Neuronal stem cell (in vitro differentiated cells): ENCODE results near the gene CHCHD3.

Experiments used
- DNase-seq: peaks from one replicate; pipeline ENCODE4 v3.0.0-alpha.2; 2013; ENCODE audit warnings: low spot score
- H2AFZ ChIP-seq: one replicate; pipeline ENCODE4 v1.6.1; 2013; ENCODE audit warnings: mild to moderate bottlenecking, low read length, inconsistent platforms
- H2AK5ac ChIP-seq: 2 replicates; pipeline ENCODE4 v1.6.1; 2013; ENCODE audit warnings: low read depth, mild to moderate bottlenecking, inconsistent platforms, low read length, moderate library complexity, mixed read lengths
- H2BK120ac ChIP-seq: 2 replicates; pipeline ENCODE4 v1.6.1; 2013; ENCODE audit warnings: low read depth, mild to moderate bottlenecking, inconsistent platforms, low read length, moderate library complexity, mixed read lengths
- H2BK12ac ChIP-seq: one replicate; pipeline ENCODE4 v1.6.1; 2013; ENCODE audit warnings: low read length, inconsistent platforms
- H2BK15ac ChIP-seq: 2 replicates; pipeline ENCODE4 v1.6.1; 2013; ENCODE audit warnings: mild to moderate bottlenecking, low read length, inconsistent platforms, mixed read lengths
- H2BK5ac ChIP-seq: one replicate; pipeline ENCODE4 v1.6.1; 2013; ENCODE audit warnings: inconsistent platforms, mild to moderate bottlenecking, low read length, moderate library complexity
- H3K14ac ChIP-seq: one replicate; pipeline ENCODE4 v1.6.1; 2013; ENCODE audit warnings: low read length, inconsistent platforms
- H3K18ac ChIP-seq: 2 replicates; pipeline ENCODE4 v1.6.1; 2013; ENCODE audit warnings: low read length, inconsistent platforms
- H3K23ac ChIP-seq: 2 replicates; pipeline ENCODE4 v1.6.1; 2013; ENCODE audit warnings: low read depth, mild to moderate bottlenecking, mixed read lengths, low read length, inconsistent platforms; ENCODE audit not compliant: poor library complexity
- H3K27ac ChIP-seq: replicated peaks from 3 replicates; pipeline ENCODE4 v1.5.1; 2013; ENCODE audit warnings: low read length, inconsistent platforms
- H3K27me3 ChIP-seq, 3 experiments: 2 replicates each; pipeline ENCODE4 v1.6.1; 2013; ENCODE audit warnings: low read length in 3 of 3, mild to moderate bottlenecking in 2 of 3, inconsistent platforms in 1 of 3, low read depth in 1 of 3, mixed read lengths in 1 of 3, moderate library complexity in 1 of 3; ENCODE audit not compliant: control insufficient read depth in 3 of 3, insufficient read depth in 3 of 3
- H3K36me3 ChIP-seq, 2 donors: replicated peaks in 1 of 2; 2 replicates each; pipeline ENCODE4 v1.6.1; 2013; ENCODE audit warnings: low read length in 2 of 2; ENCODE audit not compliant: control insufficient read depth in 2 of 2, insufficient read depth in 2 of 2
- H3K4ac ChIP-seq: 2 replicates; pipeline ENCODE4 v1.6.1; 2013; ENCODE audit warnings: inconsistent platforms, mild to moderate bottlenecking, low read length, moderate library complexity
- H3K4me1 ChIP-seq, 2 donors: 1 replicate in 1 of 2; 2 replicates in 1 of 2; pipeline ENCODE4 v1.6.1; 2013; ENCODE audit warnings: low read length in 2 of 2, low read depth in 1 of 2; ENCODE audit not compliant: control insufficient read depth in 2 of 2, insufficient read depth in 1 of 2
- H3K4me2 ChIP-seq: one replicate; pipeline ENCODE4 v1.6.1; 2013; ENCODE audit warnings: mild to moderate bottlenecking, low read length, inconsistent platforms; ENCODE audit not compliant: insufficient read depth, poor library complexity, severe bottlenecking
- H3K4me3 ChIP-seq, 2 donors: 2 replicates each; pipeline ENCODE4 v1.5.1; 2013; ENCODE audit warnings: low read length in 2 of 2, mild to moderate bottlenecking in 2 of 2, inconsistent platforms in 1 of 2, moderate library complexity in 1 of 2
- H3K79me1 ChIP-seq: one replicate; pipeline ENCODE4 v1.6.1; 2013; ENCODE audit warnings: low read depth, mild to moderate bottlenecking, inconsistent platforms, low read length, moderate library complexity
- H3K9ac ChIP-seq: one replicate; pipeline ENCODE4 v1.6.1; 2013; ENCODE audit warnings: mild to moderate bottlenecking, low read depth, low read length, inconsistent platforms; ENCODE audit not compliant: poor library complexity
- H3K9me3 ChIP-seq, 2 donors: replicated peaks in 1 of 2; 2 replicates each; pipeline versions ENCODE3 to v1.6.1; 2013; ENCODE audit warnings: low read length in 2 of 2, mild to moderate bottlenecking in 2 of 2, inconsistent platforms in 1 of 2, low read depth in 1 of 2, mixed read lengths in 1 of 2, moderate library complexity in 1 of 2; ENCODE audit not compliant: control insufficient read depth in 2 of 2, insufficient read depth in 1 of 2
- H4K8ac ChIP-seq: one replicate; pipeline ENCODE4 v1.6.1; 2013; ENCODE audit warnings: low read depth, mild to moderate bottlenecking, inconsistent platforms, low read length, moderate library complexity
- H4K91ac ChIP-seq: one replicate; pipeline ENCODE4 v1.6.1; 2013; ENCODE audit warnings: low read length, low read depth, mild to moderate bottlenecking, inconsistent platforms; ENCODE audit not compliant: poor library complexity
- WGBS, 2 donors: extraction: QIAGEN DNeasy Blood & Tissue Kit; methylation state at CpG; one replicate each; pipeline ENCODE4 v1.1.7; 2013; ENCODE audit warnings: missing lambda C conversion rate in 2 of 2, mixed read lengths in 1 of 2; ENCODE audit not compliant: insufficient read length in 2 of 2, insufficient replicate concordance in 1 of 2; ENCODE audit errors: extremely low coverage in 2 of 2; 5-methylcytosine and 5-hydroxymethylcytosine counted together

Gene CHCHD3

GRCh38 chr7:132988117-132988516, 93.8 kb downstream of the CHCHD3 start:
- no peak overlapping the region for H3K4me3 ChIP-seq
- no peak for DNase-seq

GRCh38 chr7:132980402-132980801, 101.5 kb downstream of the CHCHD3 start:
- Histone ChIP-seq H3K4ac (no peak overlapping the region), H3K4me3 (no peak overlapping the region), H3K9me3 (no peaks in the 10 kb centered on the region), H3K27me3 (no peaks in the 10 kb centered on the region), H3K79me1 (no peaks in the 10 kb centered on the region), H2BK15ac (no peak overlapping the region), H3K9ac (no peak overlapping the region), H3K23ac (no peak overlapping the region), H3K14ac (no peak overlapping the region), H2BK120ac (no peak overlapping the region), H2BK12ac (no peak overlapping the region), H3K4me1 (no peaks in the 10 kb centered on the region), H4K8ac (no peak overlapping the region), H3K18ac (no peak overlapping the region), H2AK5ac (no peak overlapping the region), H2BK5ac (no peak overlapping the region), H2AFZ (no peak overlapping the region), H3K4me2 (no peak overlapping the region), H4K91ac (no peak overlapping the region), H3K36me3 (no peaks in the 10 kb centered on the region), H3K27ac (no peak overlapping the region)
- no peak for DNase-seq
- no CpG with 5 or more reads among the region's 1 CpG for WGBS, 2 donors

More at GRCh38 chr7:132988117-132988516, 93.8 kb downstream of the CHCHD3 start:
- H3K9ac ChIP-seq = no peak overlapping the region
- H3K79me1 ChIP-seq = peaks cover 2% of the 10 kb centered on the region
- H3K4me2 ChIP-seq = no peak overlapping the region
- WGBS, 2 donors = no CpG with 5 or more reads among the region's 1 CpG
- H2AFZ ChIP-seq = no peak overlapping the region
- H3K18ac ChIP-seq = no peak overlapping the region
- peaks cover 0 to 6% of the 10 kb centered on the region in 2 donors for H3K4me1 ChIP-seq
- no peak overlapping the region for H3K14ac ChIP-seq
- no peak overlapping the region for H3K23ac ChIP-seq
- no peak overlapping the region for H2BK12ac ChIP-seq
- no peak overlapping the region for H4K8ac ChIP-seq
- no peak overlapping the region for H3K27ac ChIP-seq
- H3K9me3 ChIP-seq = peaks cover 0 to 10% of the 10 kb centered on the region in 2 donors
- H3K27me3 ChIP-seq = no peaks in the 10 kb centered on the region
- no peak overlapping the region for H2BK15ac ChIP-seq
- no peak overlapping the region for H3K4ac ChIP-seq
- H4K91ac ChIP-seq = no peak overlapping the region
- H3K36me3 ChIP-seq = no peaks in the 10 kb centered on the region
- no peak overlapping the region for H2BK5ac ChIP-seq
- H2AK5ac ChIP-seq = no peak overlapping the region
- no peak overlapping the region for H2BK120ac ChIP-seq

- Histone ChIP-seq H2BK120ac (no peak overlapping the region), H3K14ac (no peak overlapping the region), H3K4ac (no peak overlapping the region), H3K4me2 (no peak overlapping the region), H3K23ac (no peak overlapping the region), H3K4me3 (no peak overlapping the region), H3K27ac (no peak overlapping the region), H3K9ac (no peak overlapping the region), H4K91ac (no peak overlapping the region), H3K18ac (no peak overlapping the region), H3K9me3 (no peaks in the 10 kb centered on the region), H3K27me3 (no peaks in the 10 kb centered on the region), H4K8ac (no peak overlapping the region), H3K79me1 (no peaks in the 10 kb centered on the region), H3K4me1 (no peaks in the 10 kb centered on the region), H3K36me3 (peaks cover 0 to 4% of the 10 kb centered on the region in 2 donors), H2BK15ac (no peak overlapping the region), H2BK12ac (no peak overlapping the region), H2AK5ac (no peak overlapping the region), H2BK5ac (no peak overlapping the region), H2AFZ (no peak overlapping the region)
- no peak for DNase-seq
Measured at GRCh38 chr7:132979524-132979923, 102.4 kb downstream of the CHCHD3 start.

GRCh38 chr7:132977234-132977633, 104.7 kb downstream of the CHCHD3 start:
- no peak overlapping the region for H4K91ac ChIP-seq
- no peaks in the 10 kb centered on the region for H3K27me3 ChIP-seq
- no peak for DNase-seq
- H3K18ac ChIP-seq = no peak overlapping the region
- no peak overlapping the region for H3K14ac ChIP-seq
- no peak overlapping the region for H2BK5ac ChIP-seq
- H3K23ac ChIP-seq = no peak overlapping the region
- no peak overlapping the region for H2BK12ac ChIP-seq
- no peaks in the 10 kb centered on the region for H3K4me1 ChIP-seq
- H4K8ac ChIP-seq = no peak overlapping the region
- H3K4me3 ChIP-seq = no peak overlapping the region
- no peak overlapping the region for H2BK15ac ChIP-seq
- H2AFZ ChIP-seq = no peak overlapping the region
- no peak overlapping the region for H3K4me2 ChIP-seq
- H3K36me3 ChIP-seq = peaks cover 2 to 25% of the 10 kb centered on the region in 2 donors
- no peak overlapping the region for H2AK5ac ChIP-seq
- H2BK120ac ChIP-seq = no peak overlapping the region
- H3K79me1 ChIP-seq = no peaks in the 10 kb centered on the region
- no peak overlapping the region for H3K4ac ChIP-seq
- H3K9ac ChIP-seq = no peak overlapping the region
- H3K27ac ChIP-seq = no peak overlapping the region
- no peaks in the 10 kb centered on the region for H3K9me3 ChIP-seq
- no CpG with 5 or more reads among the region's 1 CpG for WGBS, 2 donors
